Measurements from ENCODE around the gene EXOC6B.

GRCh38 chr2:72255540-72255939, 570.3 kb downstream of the EXOC6B start:
- TF ChIP-seq CTCF (IDR thresholded peaks at IDR 0.05) (no peak), POLR2A (IDR thresholded peaks at IDR 0.05) (no peak)

Measured in heart left ventricle (tissue), 13 donors.